PC-9 (cell line): Measurements from ENCODE around the gene DPYSL4. TPM values are rescaled to one million over a fixed set of nuclear protein-coding genes. Genes with fewer than 3 reads are reported as not detected.

Source experiments
- BruUV-seq: library from RNA; stranded (reverse); fragments of 400-500 nt; replicated peaks from 2 replicates; lab custom pipeline; 2021; lab: Mats Ljungman, UMichigan
- CTCF ChIA-PET: fragments of 300-600 bp; sonication (Branson Sonifier 250); formaldehyde crosslinking; loops from one replicate; lab custom pipeline; 2022; ENCODE audit warnings: antibody characterized with exemption; lab: Charles Lee
- POLR2A ChIA-PET: fragments of 300-600 bp; sonication (Branson Sonifier 250); formaldehyde crosslinking; loops from one replicate; lab custom pipeline; 2022; ENCODE audit warnings: antibody characterized with exemption; ENCODE audit not compliant: unreplicated experiment; lab: Charles Lee
- DNase-seq, 2 experiments: peaks; one replicate each; pipeline versions ENCODE4 v3.0.0 to v3.0.0-alpha.2; 2015 to 2022; ENCODE audit warnings: mixed read lengths in 1 of 2
- H2AFZ ChIP-seq: fragments of 200-600 bp; sonication (generic); 2 replicates; pipeline ENCODE4 v1.8.1; 2017; ENCODE audit warnings: antibody characterized with exemption
- H3F3A ChIP-seq: fragments of 200-600 bp; sonication (generic); 2 replicates; pipeline ENCODE4 v1.8.1; 2017; ENCODE audit warnings: antibody characterized with exemption, mild to moderate bottlenecking, low read depth; ENCODE audit not compliant: insufficient read depth
- H3K27ac ChIP-seq: fragments of 200-600 bp; sonication (generic); 2 replicates; pipeline ENCODE4 v1.6.1; 2016; ENCODE audit warnings: mixed run types
- H3K27me3 ChIP-seq: fragments of 200-600 bp; sonication (generic); 2 replicates; pipeline ENCODE4 v1.6.1; 2016; ENCODE audit warnings: low read depth, mixed run types; ENCODE audit not compliant: insufficient read depth
- H3K36me3 ChIP-seq: fragments of 200-600 bp; sonication (generic); 2 replicates; pipeline ENCODE4 v1.6.1; 2016; ENCODE audit warnings: low read depth, mixed run types
- H3K4me1 ChIP-seq: fragments of 200-600 bp; sonication (generic); replicated peaks from 2 replicates; pipeline ENCODE4 v1.6.1; 2016; ENCODE audit warnings: mixed run types; ENCODE audit not compliant: insufficient read depth
- H3K4me2 ChIP-seq: fragments of 200-600 bp; sonication (generic); 2 replicates; pipeline ENCODE4 v1.6.1; 2017; ENCODE audit warnings: mixed run types
- H3K4me3 ChIP-seq: fragments of 200-600 bp; sonication (generic); 2 replicates; pipeline ENCODE4 v1.6.1; 2016; ENCODE audit warnings: mixed run types
- H3K79me2 ChIP-seq: fragments of 200-600 bp; sonication (generic); 2 replicates; pipeline ENCODE4 v1.6.1; 2017; ENCODE audit warnings: low read depth, mixed run types
- H3K9me2 ChIP-seq: fragments of 200-600 bp; sonication (generic); 2 replicates; pipeline ENCODE4 v1.8.1; 2017; ENCODE audit warnings: mild to moderate bottlenecking; ENCODE audit not compliant: insufficient read depth
- H3K9me3 ChIP-seq: fragments of 200-600 bp; sonication (generic); 2 replicates; pipeline ENCODE4 v1.8.1; 2016; ENCODE audit warnings: low read depth; ENCODE audit not compliant: insufficient read depth
- H4K20me1 ChIP-seq: fragments of 200-600 bp; sonication (generic); 2 replicates; pipeline ENCODE4 v1.8.1; 2017; ENCODE audit not compliant: insufficient read depth
- EZH2 ChIP-seq: fragments of 200-600 bp; sonication (generic); IDR thresholded peaks from 2 replicates; pipeline ENCODE4 v1.8.0; 2017; ENCODE audit warnings: antibody characterized with exemption, low read depth
- intact Hi-C: fragments of 100-400 bp; cut with micrococcal nuclease; formaldehyde crosslinking; loops from one replicate; pipeline ENCODE4 v1.10.0; 2022; ENCODE audit not compliant: unreplicated experiment
- total RNA-seq: library from RNA; stranded (reverse); gene quantifications from 2 replicates; pipeline ENCODE4 v1.2.3, GENCODE V29; 2021
- TF ChIP-seq, protein P1 (sequence below): fragments of 200-600 bp; sonication (generic); conservative IDR thresholded peaks from 2 replicates; pipeline ENCODE4 v1.6.1; 2017; ENCODE audit warnings: mixed run types, antibody characterized with exemption, mild to moderate bottlenecking, moderate library complexity

DPYSL4 gene
- total RNA-seq, 1 experiment from 2014 or later: 4.8 TPM

GRCh38 chr10:132196178-132197113, 9.7 kb downstream of the DPYSL4 start:
- POLR2A ChIA-PET: no interaction called here
- H3K4me2 ChIP-seq: no peak overlapping the region
- no peak for DNase-seq
- H3F3A ChIP-seq: no peaks in the 10 kb centered on the region
- H3K4me1 ChIP-seq: no peaks in the 10 kb centered on the region
- CTCF ChIA-PET: no interaction called here
- no TSS peak for BruUV-seq
- no peak for TF ChIP-seq EZH2
- TF ChIP-seq, protein P1, sequence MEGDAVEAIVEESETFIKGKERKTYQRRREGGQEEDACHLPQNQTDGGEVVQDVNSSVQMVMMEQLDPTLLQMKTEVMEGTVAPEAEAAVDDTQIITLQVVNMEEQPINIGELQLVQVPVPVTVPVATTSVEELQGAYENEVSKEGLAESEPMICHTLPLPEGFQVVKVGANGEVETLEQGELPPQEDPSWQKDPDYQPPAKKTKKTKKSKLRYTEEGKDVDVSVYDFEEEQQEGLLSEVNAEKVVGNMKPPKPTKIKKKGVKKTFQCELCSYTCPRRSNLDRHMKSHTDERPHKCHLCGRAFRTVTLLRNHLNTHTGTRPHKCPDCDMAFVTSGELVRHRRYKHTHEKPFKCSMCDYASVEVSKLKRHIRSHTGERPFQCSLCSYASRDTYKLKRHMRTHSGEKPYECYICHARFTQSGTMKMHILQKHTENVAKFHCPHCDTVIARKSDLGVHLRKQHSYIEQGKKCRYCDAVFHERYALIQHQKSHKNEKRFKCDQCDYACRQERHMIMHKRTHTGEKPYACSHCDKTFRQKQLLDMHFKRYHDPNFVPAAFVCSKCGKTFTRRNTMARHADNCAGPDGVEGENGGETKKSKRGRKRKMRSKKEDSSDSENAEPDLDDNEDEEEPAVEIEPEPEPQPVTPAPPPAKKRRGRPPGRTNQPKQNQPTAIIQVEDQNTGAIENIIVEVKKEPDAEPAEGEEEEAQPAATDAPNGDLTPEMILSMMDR: no peak
- H3K36me3 ChIP-seq: no peaks in the 10 kb centered on the region
- no peak overlapping the region for H3K4me3 ChIP-seq
- H4K20me1 ChIP-seq: no peaks in the 10 kb centered on the region
- no peaks in the 10 kb centered on the region for H3K9me3 ChIP-seq
- no peak overlapping the region for H2AFZ ChIP-seq
- intact Hi-C loops: no loop called here
- no peak overlapping the region for H3K27ac ChIP-seq
- no peaks in the 10 kb centered on the region for H3K9me2 ChIP-seq
- no peaks in the 10 kb centered on the region for H3K79me2 ChIP-seq
- H3K27me3 ChIP-seq: no peaks in the 10 kb centered on the region

DNA sequence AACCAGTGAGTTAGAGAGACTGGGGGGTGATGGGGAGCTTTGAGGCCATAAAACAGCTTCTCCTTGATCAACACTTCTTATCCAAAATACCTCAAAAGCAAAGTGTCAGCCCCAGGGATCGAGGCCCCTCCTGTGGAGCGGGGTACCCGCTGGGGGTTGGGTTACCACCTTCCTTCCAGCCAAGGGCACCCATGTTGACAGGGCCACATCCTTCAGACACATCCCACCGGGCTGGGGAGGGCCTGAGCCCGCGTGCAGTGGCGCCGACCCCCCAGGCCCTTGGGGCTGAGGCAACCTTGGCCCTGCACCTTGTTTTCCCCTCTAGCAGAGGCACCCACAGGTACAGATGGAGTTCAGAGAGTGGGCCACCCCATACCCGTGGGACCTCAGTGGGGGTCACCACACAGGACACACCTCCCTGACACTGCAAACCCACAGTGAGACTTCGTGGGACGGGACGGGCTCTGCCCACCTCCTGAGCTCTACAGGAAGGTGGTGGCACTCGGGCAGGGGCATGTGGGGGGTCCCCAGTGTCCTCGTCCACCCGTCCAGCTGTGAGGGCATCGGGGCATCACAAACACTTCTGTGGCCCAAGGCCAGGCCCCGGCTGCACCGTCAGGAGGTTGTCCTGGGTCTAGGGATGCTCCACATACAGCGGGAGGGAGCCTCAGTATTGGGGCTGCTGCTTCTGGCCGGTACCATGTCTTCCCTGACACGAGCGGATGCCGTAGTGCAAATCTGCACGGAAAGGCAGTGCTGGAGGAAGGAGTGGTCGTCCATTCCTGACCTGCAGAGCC, 10.7 kb downstream of the DPYSL4 start:
- Histone ChIP-seq H4K20me1 (no peaks in the 10 kb centered on the region), H3K4me1 (no peaks in the 10 kb centered on the region), H3K9me3 (no peaks in the 10 kb centered on the region), H3K4me3 (no peak overlapping the region), H3K79me2 (no peaks in the 10 kb centered on the region), H3K36me3 (no peaks in the 10 kb centered on the region), H3K9me2 (no peaks in the 10 kb centered on the region), H3K27ac (no peak overlapping the region), H2AFZ (no peak overlapping the region), H3F3A (no peaks in the 10 kb centered on the region), H3K27me3 (no peaks in the 10 kb centered on the region), H3K4me2 (no peak overlapping the region)
- intact Hi-C loops: no loop called here
- no peak for TF ChIP-seq EZH2
- TF ChIP-seq, protein P1: no peak
- BruUV-seq: no TSS peak
- DNase-seq: no peak
- POLR2A ChIA-PET: no interaction called here
- CTCF ChIA-PET: no interaction called here

GRCh38 chr10:132198068-132198370, 11.3 kb downstream of the DPYSL4 start:
- Histone ChIP-seq H3K36me3 (no peaks in the 10 kb centered on the region), H4K20me1 (no peaks in the 10 kb centered on the region), H3K27me3 (no peaks in the 10 kb centered on the region), H3K27ac (no peak overlapping the region), H3K4me1 (no peaks in the 10 kb centered on the region), H2AFZ (no peak overlapping the region), H3K9me2 (no peaks in the 10 kb centered on the region), H3K4me2 (no peak overlapping the region), H3K4me3 (no peak overlapping the region), H3K9me3 (no peaks in the 10 kb centered on the region), H3K79me2 (no peaks in the 10 kb centered on the region), H3F3A (no peaks in the 10 kb centered on the region)
- no TSS peak for BruUV-seq
- CTCF ChIA-PET: no interaction called here
- TF ChIP-seq, protein P1: no peak
- no peak for TF ChIP-seq EZH2
- intact Hi-C loops: no loop called here
- POLR2A ChIA-PET: no interaction called here
- DNase-seq: no peak
